KG1 (cell line): ENCODE data around the gene ERFL.

Source experiments
- DNase-seq: peaks from one replicate; lab custom pipeline; 2025; lab: John Stamatoyannopoulos, UW

Gene ERFL

GRCh38 chr19:41913538-41914423, 14.5 kb downstream of the ERFL start:
- no peak for DNase-seq

DNA sequence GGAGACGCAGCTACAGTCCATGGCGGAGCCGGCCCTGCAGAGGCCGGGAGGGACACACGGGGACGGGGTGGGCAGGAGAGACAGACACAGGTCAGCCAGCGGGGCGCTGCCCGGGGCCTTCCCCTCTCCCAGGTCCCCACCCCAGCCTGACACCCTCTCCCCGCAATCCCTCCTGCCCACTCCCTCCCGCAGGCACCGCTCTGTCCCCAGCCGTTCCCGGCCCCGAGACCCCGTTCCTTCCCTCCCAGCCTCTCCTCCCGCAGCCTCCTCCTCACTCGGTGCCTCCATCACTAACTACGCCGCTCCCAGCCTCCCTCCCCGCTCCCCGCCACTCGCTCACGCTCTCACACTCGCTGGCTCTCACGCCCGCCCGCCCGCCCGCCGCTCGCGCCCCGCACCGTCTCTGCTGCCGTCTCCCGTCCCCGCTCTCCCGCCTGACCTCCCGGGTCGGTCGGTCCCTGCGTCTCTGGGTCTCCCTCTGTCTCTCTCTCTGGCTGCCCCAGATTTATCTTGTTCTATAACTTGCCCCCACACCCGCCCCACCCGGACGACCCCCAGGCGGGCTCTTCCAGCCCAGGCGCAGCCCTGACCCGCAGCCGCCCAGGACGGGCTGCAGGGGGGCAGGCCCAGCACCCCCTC, 15.2 kb downstream of the ERFL start:
- DNase-seq: no peak

DNA sequence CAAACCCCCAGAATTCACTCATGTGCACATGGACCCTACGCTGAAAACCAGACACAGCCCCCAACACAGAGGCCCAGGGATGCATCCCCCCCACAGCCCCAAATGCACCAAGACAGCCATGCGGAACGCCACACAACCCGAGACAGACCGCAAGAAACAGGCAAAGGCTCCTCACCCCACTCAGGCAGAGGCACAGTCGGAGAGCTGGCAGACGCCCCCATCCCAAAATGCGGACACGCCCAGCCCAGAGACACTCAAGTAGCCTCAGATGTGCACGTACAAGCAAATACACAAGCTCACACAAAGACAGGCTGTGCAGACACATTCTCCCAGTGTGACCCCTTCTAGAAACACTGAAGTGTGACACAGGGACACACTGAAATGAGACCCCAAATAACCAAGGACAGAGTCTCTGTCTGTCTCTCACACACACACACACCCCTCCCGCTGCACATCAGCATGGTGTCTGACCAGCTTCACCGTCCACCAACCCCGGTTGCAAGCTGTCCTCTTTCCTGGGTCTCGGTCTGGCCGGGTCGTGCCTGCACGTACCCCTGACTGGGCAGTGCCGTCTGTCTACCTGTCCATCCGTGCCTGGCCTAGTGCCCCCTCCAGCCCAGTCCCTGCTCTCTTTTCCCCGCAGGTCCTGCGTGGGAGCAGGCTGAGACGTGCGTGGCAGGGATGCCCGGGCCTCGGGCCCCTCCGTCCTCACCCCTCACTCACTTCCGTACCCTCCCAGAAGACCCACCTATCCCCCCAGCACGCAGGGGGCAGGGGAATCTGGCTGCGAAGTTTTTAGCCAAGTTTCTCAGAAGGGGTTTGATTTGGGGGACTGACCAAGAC, 16.1 kb downstream of the ERFL start:
- no peak for DNase-seq

DNA sequence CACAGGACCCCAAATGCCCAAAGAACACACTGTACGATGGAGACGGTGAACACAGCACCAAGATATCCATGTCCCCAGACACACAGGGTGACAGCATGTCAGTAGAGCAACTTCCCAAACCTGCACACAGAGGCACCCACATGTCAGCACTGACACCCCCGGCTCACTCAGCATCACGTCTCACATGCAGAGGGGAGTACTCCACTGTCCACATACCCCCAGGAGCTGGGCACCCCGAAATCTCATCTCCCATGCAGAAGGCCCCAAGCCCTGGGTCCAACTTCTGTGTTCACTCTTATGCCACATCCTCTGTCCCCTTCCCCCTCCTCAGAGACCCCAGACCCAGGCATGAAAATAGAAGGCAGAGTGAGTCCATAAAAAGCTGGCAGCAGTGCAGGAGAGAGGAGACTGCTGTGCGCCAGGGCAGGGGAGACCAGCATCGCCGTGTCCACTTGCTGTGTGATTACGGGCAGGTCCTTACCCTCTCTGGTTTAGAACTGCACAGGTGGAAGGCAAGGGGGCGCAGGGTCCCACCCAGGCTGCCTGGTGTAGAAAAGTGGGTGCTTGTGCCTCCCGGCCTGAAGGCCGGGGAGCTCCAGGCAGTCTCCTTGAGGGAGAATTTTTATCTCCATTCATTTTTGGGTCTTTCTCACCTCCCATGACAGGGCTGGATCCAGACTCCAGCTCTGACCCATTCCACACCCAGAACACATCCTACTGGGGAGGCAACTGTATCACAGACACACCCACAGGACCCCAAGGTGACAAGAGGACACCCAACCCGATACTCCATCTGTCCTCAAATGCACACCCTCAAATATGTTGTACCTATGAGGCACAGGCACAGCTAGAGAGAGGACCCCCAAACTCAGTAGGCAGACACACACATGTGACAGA, 17.0 kb downstream of the ERFL start:
- no peak for DNase-seq

DNA sequence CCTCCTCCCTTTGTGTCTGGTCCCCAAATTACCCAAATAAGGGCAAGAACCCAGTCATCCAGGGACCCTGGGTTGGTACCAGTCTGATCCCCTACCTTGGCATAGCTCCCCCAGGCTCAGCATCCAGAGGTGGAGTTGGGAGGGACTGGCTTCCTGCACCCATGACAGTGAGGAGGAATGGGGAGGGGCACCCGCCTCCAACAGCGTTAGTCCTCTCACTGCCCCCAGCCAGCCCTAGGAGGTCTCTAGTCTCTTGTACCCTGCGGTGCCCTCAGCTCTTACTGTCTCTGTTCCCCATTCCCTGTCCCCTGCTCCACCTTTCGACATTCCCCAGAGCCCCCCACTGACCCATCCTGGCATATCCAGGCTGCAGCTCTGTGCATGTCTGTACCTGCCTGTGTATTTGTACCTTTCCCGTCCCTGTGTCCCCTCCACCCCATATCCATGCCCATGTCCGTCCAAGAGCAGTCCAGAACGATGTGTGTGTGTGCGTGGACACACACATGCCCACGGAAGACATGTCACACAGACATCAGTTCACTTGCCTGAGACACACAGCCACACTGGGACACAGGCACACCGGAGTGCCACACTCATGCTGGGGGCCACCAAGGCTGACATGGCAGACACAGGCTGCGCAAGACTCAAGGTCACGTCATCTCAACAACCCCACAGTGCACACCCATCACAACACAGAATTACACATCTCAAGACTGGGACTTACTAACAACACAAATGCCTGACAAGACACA, 17.8 kb downstream of the ERFL start:
- DNase-seq: no peak

GRCh38 chr19:41909706-41910105, 18.5 kb downstream of the ERFL start:
- DNase-seq: no peak

GRCh38 chr19:41908724-41909464, 19.4 kb downstream of the ERFL start:
- DNase-seq: no peak

DNA sequence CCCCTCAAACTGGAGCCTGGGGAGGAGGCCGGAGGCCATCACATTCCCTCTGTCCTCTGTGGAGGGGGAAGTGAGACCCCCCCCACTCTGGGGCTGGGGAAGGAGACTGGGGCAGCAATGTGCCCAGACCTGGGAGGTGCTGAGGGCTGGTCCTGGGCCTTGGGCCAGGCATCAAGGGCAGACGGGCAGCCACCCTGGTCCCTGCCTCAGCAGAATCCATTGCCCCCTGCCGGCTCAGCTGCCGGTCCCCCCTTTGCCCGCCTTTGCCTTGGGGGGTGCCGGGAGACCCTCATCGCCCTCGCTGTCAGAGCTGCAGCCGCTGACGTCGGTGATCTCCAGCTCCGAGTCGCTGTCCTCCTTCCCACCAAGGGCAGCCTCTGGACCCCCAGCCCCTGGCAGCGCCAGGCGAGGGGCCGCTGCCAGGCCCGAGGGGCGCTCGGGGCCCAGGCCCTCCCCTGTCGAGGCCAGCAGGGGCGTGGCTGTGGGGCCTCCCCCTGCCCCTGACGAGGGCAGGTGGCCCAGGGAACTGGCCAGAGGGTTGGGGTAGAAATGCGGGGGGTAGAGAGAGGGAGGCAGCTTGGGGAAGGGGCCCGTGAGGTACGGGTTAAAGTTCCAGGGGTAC, 20.1 kb downstream of the ERFL start:
- DNase-seq: no peak

- DNase-seq: no peak
Measured at GRCh38 chr19:41906916-41907680, 21.2 kb downstream of the ERFL start.

GRCh38 chr19:41906271-41906670, 22.0 kb downstream of the ERFL start:
- no peak for DNase-seq

DNA sequence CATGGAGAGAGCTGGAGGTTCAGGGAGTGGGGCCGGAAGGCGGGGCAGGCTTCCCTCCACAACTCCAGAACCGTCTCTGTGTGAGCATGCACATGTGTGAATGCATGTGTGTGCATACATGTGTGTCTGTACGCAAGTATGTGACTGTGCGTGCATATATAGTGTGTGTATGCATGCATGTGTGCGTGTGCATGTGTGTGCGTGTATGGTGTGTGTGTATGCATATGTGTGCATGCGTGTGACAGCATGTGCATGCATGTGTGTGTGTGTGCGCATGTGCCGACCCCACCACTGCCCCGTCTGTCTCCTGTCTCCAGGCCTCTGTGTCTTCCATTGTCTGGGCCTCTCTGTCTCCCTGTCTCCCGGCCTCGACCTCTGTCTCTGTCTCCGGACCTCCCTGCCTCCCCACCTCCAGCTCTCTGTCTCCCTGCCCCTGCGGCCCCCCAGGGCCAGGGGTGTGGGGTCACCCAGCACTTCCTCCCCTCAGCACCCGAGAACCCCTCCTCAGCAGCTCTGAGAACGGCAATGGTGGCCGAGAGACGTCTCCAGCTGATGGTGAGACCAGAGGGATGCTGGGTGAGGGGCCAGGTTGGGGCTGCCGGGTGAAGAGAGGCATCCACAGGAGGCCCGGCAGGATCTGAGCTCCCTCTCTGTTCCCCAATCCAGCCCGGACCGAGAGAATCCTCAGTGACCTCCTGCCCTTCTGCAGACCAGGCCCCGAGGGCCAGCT, 22.8 kb downstream of the ERFL start:
- no peak for DNase-seq

- DNase-seq: no peak
Measured at GRCh38 chr19:41904118-41904870, 24.0 kb downstream of the ERFL start.

DNA sequence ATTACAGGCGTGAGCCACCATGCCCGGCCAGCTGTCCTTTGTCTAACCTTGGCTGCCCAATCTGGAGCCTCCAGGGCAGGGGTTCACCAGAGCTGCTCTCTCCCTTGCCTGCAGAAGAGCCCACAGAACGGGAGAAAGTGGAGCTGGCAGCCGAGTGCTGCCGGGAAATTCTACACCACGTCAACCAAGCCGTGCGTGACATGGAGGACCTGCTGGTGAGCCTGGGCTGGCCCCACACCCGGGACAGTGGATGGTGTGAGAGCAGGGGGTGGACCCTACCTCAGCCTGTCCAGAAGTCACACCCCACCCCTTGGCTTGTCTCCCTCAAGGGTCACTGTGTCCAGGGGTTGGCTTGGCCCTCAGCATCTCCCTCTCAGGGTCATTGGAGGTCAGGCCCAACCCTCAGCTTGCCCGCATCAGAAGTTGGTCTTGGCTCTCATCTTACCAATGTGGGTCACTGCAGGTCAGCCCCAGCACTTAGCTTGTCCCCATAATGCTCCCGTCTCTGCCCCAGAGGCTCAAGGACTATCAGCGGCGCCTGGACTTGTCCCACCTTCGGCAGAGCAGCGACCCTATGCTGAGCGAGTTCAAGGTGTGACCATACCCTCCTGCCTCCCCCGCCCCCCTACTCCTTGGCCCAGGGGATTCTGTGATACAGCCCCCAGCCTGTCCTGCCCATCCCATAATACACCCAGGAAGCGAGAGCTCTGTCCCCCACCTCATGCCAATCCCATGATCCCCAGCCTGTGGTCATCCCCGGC, 24.9 kb downstream of the ERFL start:
- no peak for DNase-seq

- no peak for DNase-seq
Measured at GRCh38 chr19:41902594-41902993, 25.7 kb downstream of the ERFL start.

- DNase-seq: no peak
Measured at GRCh38 chr19:41901707-41902360, 26.4 kb downstream of the ERFL start.

DNA sequence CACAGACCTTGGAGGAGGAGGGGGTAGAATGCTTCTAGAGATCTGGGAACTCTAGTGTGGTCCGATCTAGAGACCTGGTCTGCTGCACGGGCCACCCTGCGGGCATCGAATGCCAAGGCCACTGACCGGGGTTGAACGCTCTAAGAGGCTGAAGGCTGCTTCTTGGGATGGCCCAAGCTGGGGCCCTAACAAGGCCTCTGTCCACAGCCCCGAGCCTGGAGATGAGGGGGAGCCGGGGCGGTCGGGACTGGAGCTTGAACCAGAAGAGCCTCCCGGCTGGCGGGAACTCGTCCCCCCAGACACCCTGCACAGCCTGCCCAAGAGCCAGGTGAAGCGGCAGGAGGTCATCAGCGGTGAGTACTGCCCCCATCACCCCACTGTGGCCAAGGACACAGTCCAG, 30.0 kb downstream of the ERFL start:
- no peak for DNase-seq
